Endothelial cell of umbilical vein (primary cell): ENCODE measurements around the gene PPFIBP2. TPM values are rescaled to one million over a fixed set of nuclear protein-coding genes. Genes with fewer than 3 reads are reported as not detected.

Experiments
- BruUV-seq: library from RNA; stranded (reverse); fragments of 400-500 nt; replicated peaks from 2 replicates; lab custom pipeline; 2021; lab: Mats Ljungman, UMichigan
- CTCF ChIA-PET: fragments of 300-600, 350-600 bp; sonication (Branson Sonifier 250); formaldehyde crosslinking; loops from one replicate; lab custom pipeline; 2021; ENCODE audit warnings: antibody characterized with exemption, inconsistent platforms; lab: Charles Lee
- POLR2A ChIA-PET: fragments of 300-600, 350-600 bp; sonication (Branson Sonifier 250); formaldehyde crosslinking; loops from one replicate; lab custom pipeline; 2021; ENCODE audit warnings: antibody characterized with exemption, inconsistent platforms; lab: Charles Lee
- DNase-seq: peaks from one replicate; pipeline ENCODE4 v3.0.0-alpha.2; 2011; ENCODE audit warnings: low read depth, low spot score
- FAIRE-seq: peaks from 2 replicates; lab custom pipeline; 2011; peaks lifted over from hg19 to GRCh38; lab: Jason Lieb, UNC
- H2AFZ ChIP-seq: 2 replicates; pipeline ENCODE4 v1.6.0; 2012; ENCODE audit warnings: low read depth, low read length, control low read depth, inconsistent platforms
- H3K27ac ChIP-seq: 2 replicates; pipeline ENCODE4 v1.5.1; 2011; ENCODE audit warnings: low read depth, mild to moderate bottlenecking, control low read depth, low read length, moderate library complexity; ENCODE audit not compliant: insufficient read depth
- H3K27me3 ChIP-seq, 2 experiments: 2 replicates each; pipeline versions ENCODE4 v1.6.0 to v1.6.1; 2011; ENCODE audit warnings: low read length in 2 of 2, mixed read lengths in 1 of 2; ENCODE audit not compliant: control insufficient read depth in 2 of 2, insufficient read depth in 2 of 2
- H3K36me3 ChIP-seq, 2 experiments: 2 replicates in 1 of 2; 3 replicates in 1 of 2; pipeline ENCODE4 v1.5.1; 2011; ENCODE audit warnings: low read length in 2 of 2, mild to moderate bottlenecking in 1 of 2, moderate library complexity in 1 of 2; ENCODE audit not compliant: control insufficient read depth in 2 of 2, insufficient read depth in 2 of 2; ENCODE audit errors: extremely low read depth in 1 of 2
- H3K4me1 ChIP-seq: 3 replicates; pipeline ENCODE4 v1.5.1; 2011; ENCODE audit warnings: mild to moderate bottlenecking, low read length; ENCODE audit not compliant: control insufficient read depth, insufficient read depth; ENCODE audit errors: extremely low read depth
- H3K4me2 ChIP-seq: 2 replicates; pipeline ENCODE4 v1.6.1; 2011; ENCODE audit warnings: low read length, control low read depth, mixed read lengths; ENCODE audit not compliant: insufficient read depth
- H3K4me3 ChIP-seq, 3 experiments: fragments of 200-600 bp in 1 of 3; sonication (generic), shearing (Covaris generic) in 1 of 3; replicated peaks in 1 of 3; 2 replicates each; pipeline ENCODE4 v1.5.1; 2011 to 2016; ENCODE audit warnings: control low read depth in 3 of 3, low read length in 3 of 3, mild to moderate bottlenecking in 2 of 3, inconsistent platforms in 1 of 3, low read depth in 1 of 3, moderate library complexity in 1 of 3; ENCODE audit not compliant: insufficient read depth in 1 of 3
- H3K79me2 ChIP-seq: 2 replicates; pipeline ENCODE4 v1.6.0; 2012; ENCODE audit warnings: low read length, inconsistent platforms; ENCODE audit not compliant: control insufficient read depth, insufficient read depth
- H3K9ac ChIP-seq: replicated peaks from 2 replicates; pipeline ENCODE3; 2011; ENCODE audit warnings: low read length, control low read depth; ENCODE audit not compliant: insufficient read depth; ENCODE audit errors: extremely low read depth
- H3K9me1 ChIP-seq: replicated peaks from 3 replicates; pipeline ENCODE4 v1.6.0; 2011; ENCODE audit warnings: mild to moderate bottlenecking, low read length; ENCODE audit not compliant: control insufficient read depth, insufficient read depth; ENCODE audit errors: extremely low read depth
- H3K9me3 ChIP-seq: replicated peaks from 2 replicates; pipeline ENCODE4 v1.5.1; 2012; ENCODE audit warnings: low read length, inconsistent platforms; ENCODE audit not compliant: control insufficient read depth, insufficient read depth
- H4K20me1 ChIP-seq: replicated peaks from 2 replicates; pipeline ENCODE3; 2011; ENCODE audit warnings: mild to moderate bottlenecking, low read length; ENCODE audit not compliant: control insufficient read depth, insufficient read depth; ENCODE audit errors: extremely low read depth
- EZH2 ChIP-seq: IDR thresholded peaks from 2 replicates; pipeline ENCODE4 v1.6.1; 2012; ENCODE audit warnings: borderline replicate concordance, low read depth, mild to moderate bottlenecking, moderate library complexity, low read length, inconsistent platforms; ENCODE audit not compliant: severe bottlenecking
- FOS ChIP-seq: IDR thresholded peaks from 2 replicates; pipeline ENCODE4 v1.6.1; 2011; ENCODE audit warnings: mild to moderate bottlenecking, low read length, moderate library complexity, borderline replicate concordance; ENCODE audit not compliant: insufficient read depth
- MYC ChIP-seq: IDR thresholded peaks from one replicate; pipeline ENCODE4 v1.6.1; 2011; ENCODE audit warnings: mild to moderate bottlenecking, low read depth, low read length
- POLR2A ChIP-seq: IDR thresholded peaks from 2 replicates; pipeline ENCODE4 v1.6.1; 2012; ENCODE audit warnings: low read depth, mild to moderate bottlenecking, control low read depth, low read length
- POLR2AphosphoS5 ChIP-seq: IDR thresholded peaks from 2 replicates; pipeline ENCODE4 v1.6.1; 2012; ENCODE audit warnings: low read depth, mild to moderate bottlenecking, control low read depth, low read length, moderate library complexity; ENCODE audit not compliant: insufficient read depth
- dilution Hi-C: fragments of 300-500 bp; cut with MboI; formaldehyde crosslinking; loops from one replicate; pipeline ENCODE4 v1.15.0; 2019; ENCODE audit warnings: low sequenced_read_pairs; ENCODE audit not compliant: extremely low pct_ligation_motif_present
- intact Hi-C: fragments of 100-400 bp; cut with micrococcal nuclease; formaldehyde crosslinking; loops from one replicate; pipeline ENCODE4 v1.10.0; 2022
- polyA plus RNA-seq, 4 experiments: library from polyadenylated mRNA; depleted of rRNA in 3 of 4; stranded (reverse) in 3 of 4; unstranded in 1 of 4; fragments of >200 nt; gene quantifications; 2 replicates each; pipeline versions ENCODE4 v1.2.1 to v1.2.3, GENCODE V29; 2011 to 2012; ENCODE audit warnings: missing spikeins in 1 of 4
- total RNA-seq: library from RNA; stranded (reverse); gene quantifications from 2 replicates; pipeline ENCODE4 v1.2.3, GENCODE V29; 2021
- TF ChIP-seq, protein P1 (sequence below): IDR thresholded peaks from 2 replicates; pipeline ENCODE4 v1.6.1; 2011; ENCODE audit not compliant: insufficient read depth, insufficient read length
- TF ChIP-seq, protein P2 (sequence below), 2 donors: IDR thresholded peaks; 1 replicate in 1 of 2; 2 replicates in 1 of 2; pipeline ENCODE4 v1.5.1; 2011; ENCODE audit warnings: low read length in 2 of 2, mild to moderate bottlenecking in 2 of 2, moderate library complexity in 2 of 2, control low read depth in 1 of 2, inconsistent platforms in 1 of 2, low read depth in 1 of 2; ENCODE audit not compliant: insufficient read depth in 1 of 2; ENCODE audit errors: extremely low read depth in 1 of 2

The PPFIBP2 gene
- total and polyA plus RNA-seq, 2 donors (not counting 3 experiments of a cell fraction or from before 2014, with no cell fraction given) = 1.3 to 4.0 TPM

DNA sequence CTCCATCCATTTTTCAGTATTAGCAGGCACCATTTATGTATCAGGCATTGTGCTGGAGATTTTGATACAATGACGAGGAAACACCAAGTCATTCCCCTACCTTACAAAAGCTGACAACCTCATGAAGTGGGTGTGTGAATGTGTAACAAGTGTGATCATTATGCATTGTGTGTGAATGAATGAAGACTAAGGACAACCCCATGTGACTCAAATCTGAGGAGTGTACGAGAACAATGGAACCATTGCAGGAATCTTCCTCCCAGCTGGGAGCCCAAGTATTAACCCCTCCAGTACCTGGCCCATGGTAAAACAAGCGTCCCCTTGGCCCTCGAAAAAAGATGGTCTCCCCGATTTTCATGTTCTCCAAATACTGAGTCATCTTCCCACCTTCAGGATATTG, 155.1 kb downstream of the PPFIBP2 start:
- no peaks in the 10 kb centered on the region for H3K9me3 ChIP-seq
- POLR2A ChIA-PET = no interaction called here
- H3K27ac ChIP-seq = no peak overlapping the region
- H3K27me3 ChIP-seq = no peaks in the 10 kb centered on the region
- CTCF ChIA-PET = interaction anchor here (1.3 to 9.7 kb wide), 2 partner anchors 95 to 226 kb away, joined by 4 to 225 read pairs; no protein-coding TSS in a partner anchor
- H2AFZ ChIP-seq = no peak overlapping the region
- FAIRE-seq (no peak), DNase-seq (no peak)
- TF ChIP-seq, protein P1, sequence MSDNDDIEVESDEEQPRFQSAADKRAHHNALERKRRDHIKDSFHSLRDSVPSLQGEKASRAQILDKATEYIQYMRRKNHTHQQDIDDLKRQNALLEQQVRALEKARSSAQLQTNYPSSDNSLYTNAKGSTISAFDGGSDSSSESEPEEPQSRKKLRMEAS = no peak
- TF ChIP-seq EZH2 (no peak), FOS (no peak), POLR2AphosphoS5 (no peak), POLR2A (no peak), MYC (no peak)
- TF ChIP-seq, protein P2, sequence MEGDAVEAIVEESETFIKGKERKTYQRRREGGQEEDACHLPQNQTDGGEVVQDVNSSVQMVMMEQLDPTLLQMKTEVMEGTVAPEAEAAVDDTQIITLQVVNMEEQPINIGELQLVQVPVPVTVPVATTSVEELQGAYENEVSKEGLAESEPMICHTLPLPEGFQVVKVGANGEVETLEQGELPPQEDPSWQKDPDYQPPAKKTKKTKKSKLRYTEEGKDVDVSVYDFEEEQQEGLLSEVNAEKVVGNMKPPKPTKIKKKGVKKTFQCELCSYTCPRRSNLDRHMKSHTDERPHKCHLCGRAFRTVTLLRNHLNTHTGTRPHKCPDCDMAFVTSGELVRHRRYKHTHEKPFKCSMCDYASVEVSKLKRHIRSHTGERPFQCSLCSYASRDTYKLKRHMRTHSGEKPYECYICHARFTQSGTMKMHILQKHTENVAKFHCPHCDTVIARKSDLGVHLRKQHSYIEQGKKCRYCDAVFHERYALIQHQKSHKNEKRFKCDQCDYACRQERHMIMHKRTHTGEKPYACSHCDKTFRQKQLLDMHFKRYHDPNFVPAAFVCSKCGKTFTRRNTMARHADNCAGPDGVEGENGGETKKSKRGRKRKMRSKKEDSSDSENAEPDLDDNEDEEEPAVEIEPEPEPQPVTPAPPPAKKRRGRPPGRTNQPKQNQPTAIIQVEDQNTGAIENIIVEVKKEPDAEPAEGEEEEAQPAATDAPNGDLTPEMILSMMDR (IDR thresholded peaks at IDR 0.05; ENCODE audit: extremely low read depth in 1 of 2, insufficient read depth in 1 of 2, low read depth in 1 of 2, low read length in 2 of 2) = no peak
- no TSS peak for BruUV-seq
- dilution Hi-C loops = no loop called here
- H4K20me1 ChIP-seq = no peaks in the 10 kb centered on the region
- H3K9ac ChIP-seq = no peak overlapping the region
- no peaks in the 10 kb centered on the region for H3K79me2 ChIP-seq
- no peaks in the 10 kb centered on the region for H3K36me3 ChIP-seq
- peaks cover 4% of the 10 kb centered on the region for H3K4me1 ChIP-seq
- intact Hi-C loops = no loop called here
- no peaks in the 10 kb centered on the region for H3K9me1 ChIP-seq
- H3K4me2 ChIP-seq = no peak overlapping the region
- H3K4me3 ChIP-seq = no peak overlapping the region
